ENCODE results near the gene RAP1B. TPM values are rescaled to one million over a fixed set of nuclear protein-coding genes. Genes with fewer than 3 reads are reported as not detected.

The RAP1B gene
- total RNA-seq, 2 experiments from 2014 or later: 256 to 261 TPM

DNA sequence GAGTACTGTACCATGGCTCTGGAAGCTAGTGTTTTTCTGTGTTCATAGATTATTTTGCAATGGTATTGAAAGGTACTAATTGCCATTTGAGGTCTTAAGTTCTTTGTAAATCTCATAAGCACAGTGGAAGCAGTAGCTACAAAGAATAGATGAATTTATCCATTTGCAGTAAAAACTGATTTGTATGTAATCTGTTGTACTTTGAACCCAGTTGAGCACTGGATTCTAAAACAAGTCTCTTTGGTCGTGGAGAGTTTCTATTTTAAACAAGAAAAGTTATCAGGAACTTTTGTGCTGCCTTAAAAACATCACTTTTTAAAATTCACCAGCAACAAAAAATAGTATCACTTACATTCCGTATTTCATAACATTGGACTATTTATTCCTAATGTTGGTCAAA is 4.1 kb downstream of the RAP1B start:
- no peaks in the 10 kb centered on the region for H3K27me3 ChIP-seq (ENCODE audit: control insufficient read depth in 1 of 2, insufficient read depth in 2 of 2, low read length in 2 of 2)
- Mint-ChIP-seq H3K4me1 (ENCODE audit: low read depth) (peaks cover 68% of the 10 kb centered on the region), H3K27me3 (no peaks in the 10 kb centered on the region), H3K4me3 (peak overlapping the region; percentile 85), H3K9me3 (no peaks in the 10 kb centered on the region), H3K27ac (peak overlapping the region; percentile 94), H3K36me3 (ENCODE audit: low read depth) (peaks cover 69% of the 10 kb centered on the region)
- no peak overlapping the region for H3K27ac ChIP-seq (ENCODE audit: low read depth in 1 of 2, low read length in 2 of 2)
- H3K4me1 ChIP-seq (ENCODE audit: insufficient read depth, low read length): peaks cover 45% of the 10 kb centered on the region
- peak overlapping the region; percentile 98 for H3K4me3 ChIP-seq (ENCODE audit: low read length)
- TF ChIP-seq, protein P1, sequence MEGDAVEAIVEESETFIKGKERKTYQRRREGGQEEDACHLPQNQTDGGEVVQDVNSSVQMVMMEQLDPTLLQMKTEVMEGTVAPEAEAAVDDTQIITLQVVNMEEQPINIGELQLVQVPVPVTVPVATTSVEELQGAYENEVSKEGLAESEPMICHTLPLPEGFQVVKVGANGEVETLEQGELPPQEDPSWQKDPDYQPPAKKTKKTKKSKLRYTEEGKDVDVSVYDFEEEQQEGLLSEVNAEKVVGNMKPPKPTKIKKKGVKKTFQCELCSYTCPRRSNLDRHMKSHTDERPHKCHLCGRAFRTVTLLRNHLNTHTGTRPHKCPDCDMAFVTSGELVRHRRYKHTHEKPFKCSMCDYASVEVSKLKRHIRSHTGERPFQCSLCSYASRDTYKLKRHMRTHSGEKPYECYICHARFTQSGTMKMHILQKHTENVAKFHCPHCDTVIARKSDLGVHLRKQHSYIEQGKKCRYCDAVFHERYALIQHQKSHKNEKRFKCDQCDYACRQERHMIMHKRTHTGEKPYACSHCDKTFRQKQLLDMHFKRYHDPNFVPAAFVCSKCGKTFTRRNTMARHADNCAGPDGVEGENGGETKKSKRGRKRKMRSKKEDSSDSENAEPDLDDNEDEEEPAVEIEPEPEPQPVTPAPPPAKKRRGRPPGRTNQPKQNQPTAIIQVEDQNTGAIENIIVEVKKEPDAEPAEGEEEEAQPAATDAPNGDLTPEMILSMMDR (IDR thresholded peaks at IDR 0.05): no peak
- peaks cover 11% of the 10 kb centered on the region for H3K36me3 ChIP-seq (ENCODE audit: insufficient read depth, low read length)
- no peak for ATAC-seq (ENCODE audit: poor library complexity)
- POLR2A ChIA-PET: interaction anchor here (1.0 to 5.9 kb wide), 4 partner anchors 22 to 76 kb away, joined by 3 to 81 read pairs (median 12); no protein-coding TSS in a partner anchor
- DNase-seq: no peak
- H3K9me3 ChIP-seq (ENCODE audit: control insufficient read depth in 1 of 2, insufficient read depth in 1 of 2, low read length in 2 of 2): no peaks in the 10 kb centered on the region
- CTCF ChIA-PET: no interaction called here
- intact Hi-C loops (cut with DNase I, micrococcal nuclease): loop anchor here (5.0 to 10.0 kb wide), 5 partner anchors 33 to 190 kb away; partner anchors contain the start of genes SLC35E3 (in 2 of the 2) and MDM2 (in 1 of the 2)

DNA sequence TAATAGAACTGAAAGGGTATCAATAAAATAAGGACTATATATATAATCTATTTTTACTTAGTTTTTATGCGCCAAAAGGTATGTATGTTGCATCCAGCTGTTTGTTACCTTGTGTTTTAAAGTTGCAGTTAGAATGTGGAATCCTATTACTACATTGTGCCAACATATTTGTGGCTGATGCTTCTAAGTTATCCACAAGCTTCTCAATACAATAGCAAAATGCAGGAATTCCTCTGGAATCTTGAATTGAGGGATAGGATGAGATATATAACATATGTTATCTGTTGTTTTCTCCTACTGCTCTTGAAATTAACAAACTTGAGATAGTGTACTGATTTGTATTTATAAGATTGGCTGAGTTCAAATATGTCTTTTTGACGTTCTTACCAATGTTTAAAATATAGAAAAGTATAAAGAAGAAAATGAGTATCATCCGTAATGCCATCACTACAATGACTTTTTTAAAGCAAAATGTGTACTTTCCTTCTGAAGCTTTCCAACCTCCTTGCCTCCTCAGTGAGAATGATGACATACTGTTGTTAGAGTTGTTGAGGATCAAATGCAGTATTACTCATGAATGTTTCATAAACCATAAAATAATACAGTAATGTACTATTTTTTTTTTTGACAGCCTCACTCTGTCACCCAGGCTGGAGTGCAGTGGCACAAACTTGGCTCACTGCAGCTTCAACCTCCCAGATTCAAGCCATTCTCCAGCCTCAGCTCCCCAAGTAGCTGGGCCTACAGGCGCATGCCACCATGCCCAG is 6.6 kb downstream of the RAP1B start:
- Histone ChIP-seq H3K4me3 (ENCODE audit: low read length) (no peak overlapping the region), H3K27me3 (ENCODE audit: control insufficient read depth in 1 of 2, insufficient read depth in 2 of 2, low read length in 2 of 2) (no peaks in the 10 kb centered on the region), H3K9me3 (ENCODE audit: control insufficient read depth in 1 of 2, insufficient read depth in 1 of 2, low read length in 2 of 2) (no peaks in the 10 kb centered on the region), H3K27ac (ENCODE audit: low read depth in 1 of 2, low read length in 2 of 2) (no peak overlapping the region), H3K36me3 (ENCODE audit: insufficient read depth, low read length) (peaks cover 18% of the 10 kb centered on the region), H3K4me1 (ENCODE audit: insufficient read depth, low read length) (peaks cover 54% of the 10 kb centered on the region)
- Mint-ChIP-seq H3K27ac (peak overlapping the region; percentile 79), H3K4me3 (peak overlapping the region; percentile 55), H3K4me1 (ENCODE audit: low read depth) (peaks cover 85% of the 10 kb centered on the region), H3K9me3 (no peaks in the 10 kb centered on the region), H3K36me3 (ENCODE audit: low read depth) (peaks cover 78% of the 10 kb centered on the region), H3K27me3 (no peaks in the 10 kb centered on the region)
- peak in 1 of 14 experiments; percentile 15 for DNase-seq
- TF ChIP-seq, protein P1 (IDR thresholded peaks at IDR 0.05): no peak
- intact Hi-C loops (cut with DNase I, micrococcal nuclease): loop anchor here in 1 of 2 experiments (10.0 kb wide), 2 partner anchors 127 to 187 kb away; partner anchors contain the start of genes MDM2 and SLC35E3
- ATAC-seq (ENCODE audit: poor library complexity): no peak
- CTCF ChIA-PET: interaction anchor here (1.0 kb wide), 1 partner anchor 22 kb away, joined by 4 read pairs; no protein-coding TSS in a partner anchor
- POLR2A ChIA-PET: interaction anchor here (0.5 to 2.0 kb wide), 10 partner anchors 12 to 252 kb away, joined by 3 to 5 read pairs (median 3); no protein-coding TSS in a partner anchor

DNA sequence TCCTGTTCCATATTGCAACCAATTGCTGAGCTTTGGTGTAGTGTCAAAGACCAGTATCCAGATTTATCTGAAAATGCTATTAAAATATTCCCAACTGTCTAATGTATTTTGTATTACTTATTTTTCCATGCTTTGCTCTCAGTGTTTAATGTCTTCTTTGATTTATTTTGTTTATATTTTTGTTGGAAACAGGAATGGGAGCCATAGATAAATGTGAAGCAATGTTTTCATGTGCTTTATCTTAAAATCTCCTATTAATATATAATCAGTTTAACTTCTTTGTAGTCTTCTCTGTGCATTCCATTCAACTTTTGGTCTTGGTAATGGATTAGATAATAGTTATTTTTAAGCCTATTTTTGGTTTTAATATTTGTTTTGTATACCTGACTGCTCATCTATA is 8.8 kb downstream of the RAP1B start:
- Histone ChIP-seq H3K27me3 (ENCODE audit: control insufficient read depth in 1 of 2, insufficient read depth in 2 of 2, low read length in 2 of 2) (no peaks in the 10 kb centered on the region), H3K9me3 (ENCODE audit: control insufficient read depth in 1 of 2, insufficient read depth in 1 of 2, low read length in 2 of 2) (no peaks in the 10 kb centered on the region), H3K4me1 (ENCODE audit: insufficient read depth, low read length) (peaks cover 58% of the 10 kb centered on the region), H3K4me3 (ENCODE audit: low read length) (no peak overlapping the region), H3K36me3 (ENCODE audit: insufficient read depth, low read length) (peaks cover 18% of the 10 kb centered on the region), H3K27ac (ENCODE audit: low read depth in 1 of 2, low read length in 2 of 2) (no peak overlapping the region)
- Mint-ChIP-seq H3K9me3 (no peaks in the 10 kb centered on the region), H3K27ac (peak overlapping the region; percentile 60), H3K36me3 (ENCODE audit: low read depth) (peaks cover 74% of the 10 kb centered on the region), H3K4me3 (peak overlapping the region; percentile 50), H3K27me3 (no peaks in the 10 kb centered on the region), H3K4me1 (ENCODE audit: low read depth) (peaks cover 86% of the 10 kb centered on the region)
- intact Hi-C loops (cut with DNase I, micrococcal nuclease): loop anchor here in 1 of 2 experiments (10.0 kb wide), 2 partner anchors 125 to 185 kb away; partner anchors contain the start of genes MDM2 and SLC35E3
- CTCF ChIA-PET: interaction anchor here (1.9 kb wide), 1 partner anchor 10 kb away, joined by 7 read pairs; no protein-coding TSS in a partner anchor
- DNase-seq (no peak), ATAC-seq (ENCODE audit: poor library complexity) (no peak)
- TF ChIP-seq, protein P1 (IDR thresholded peaks at IDR 0.05): no peak
- POLR2A ChIA-PET: interaction anchor here (0.6 to 1.1 kb wide), 4 partner anchors 9 to 1104 kb away, joined by 3 read pairs; no protein-coding TSS in a partner anchor
